GM12875 (cell line): ENCODE measurements around the gene FOXP1.

Source experiments
- H3K4me3 ChIP-seq: one replicate; pipeline ENCODE4 v1.5.1; 2011; ENCODE audit warnings: low read depth, low read length, control low read depth
- CTCF ChIP-seq: IDR thresholded peaks from 2 replicates; pipeline ENCODE4 v1.5.1; 2011; ENCODE audit warnings: low read depth, mild to moderate bottlenecking, control low read depth, inconsistent platforms, low read length, moderate library complexity, borderline replicate concordance; ENCODE audit not compliant: insufficient read depth

Gene FOXP1

GRCh38 chr3:71166339-71167240, 416.9 kb downstream of the FOXP1 start:
- no peak overlapping the region for H3K4me3 ChIP-seq
- no peak for TF ChIP-seq CTCF

- TF ChIP-seq CTCF = no peak
- H3K4me3 ChIP-seq = no peak overlapping the region
Observed at GRCh38 chr3:71164881-71165280, 418.6 kb downstream of the FOXP1 start.

GRCh38 chr3:71163198-71163918, 420.2 kb downstream of the FOXP1 start:
- no peak for TF ChIP-seq CTCF
- no peak overlapping the region for H3K4me3 ChIP-seq

GRCh38 chr3:71162221-71162620, 421.3 kb downstream of the FOXP1 start:
- no peak for TF ChIP-seq CTCF

GRCh38 chr3:71160785-71161546, 422.6 kb downstream of the FOXP1 start:
- no peak overlapping the region for H3K4me3 ChIP-seq
- no peak for TF ChIP-seq CTCF

More at GRCh38 chr3:71162221-71162620, 421.3 kb downstream of the FOXP1 start:
- H3K4me3 ChIP-seq = no peak overlapping the region

- TF ChIP-seq CTCF = no peak
- H3K4me3 ChIP-seq = no peak overlapping the region
Observed at GRCh38 chr3:71156062-71156665, 427.4 kb downstream of the FOXP1 start.
